Activated CD4-positive, alpha-beta T cell treated with anti-CD3 and anti-CD28 coated beads for 36 hours (primary cell): Measurements from ENCODE around the gene BICD1. TPM values are rescaled to one million over a fixed set of nuclear protein-coding genes. Genes with fewer than 3 reads are reported as not detected.

Source experiments
- ATAC-seq: fragments of 200-7000 bp; cut with Tn5 transposase; one replicate; pipeline ENCODE4 v1.10.0; 2021; ENCODE audit warnings: mild to moderate bottlenecking, moderate library complexity
- CTCF ChIA-PET: fragments of 350-600 bp; sonication (Branson Sonifier 250); formaldehyde crosslinking; loops from one replicate; lab custom pipeline; 2021; ENCODE audit warnings: antibody characterized with exemption; lab: Charles Lee
- POLR2A ChIA-PET: fragments of 350-600 bp; sonication (Branson Sonifier 250); formaldehyde crosslinking; loops from one replicate; lab custom pipeline; 2021; ENCODE audit warnings: antibody characterized with exemption, inconsistent platforms; lab: Charles Lee
- DNase-seq: peaks from one replicate; pipeline ENCODE4 v3.0.0-alpha.2; 2020
- H3K27ac Mint-ChIP-seq: one replicate; pipeline ENCODE4 v1.8.0; 2021; ENCODE audit warnings: mixed read lengths
- H3K27me3 Mint-ChIP-seq: one replicate; pipeline ENCODE4 v1.8.0; 2021; ENCODE audit warnings: mixed read lengths
- H3K36me3 Mint-ChIP-seq: one replicate; pipeline ENCODE4 v1.8.0; 2021; ENCODE audit warnings: low read depth, mixed read lengths
- H3K4me1 Mint-ChIP-seq: one replicate; pipeline ENCODE4 v1.8.0; 2021; ENCODE audit warnings: mixed read lengths
- H3K4me3 Mint-ChIP-seq: one replicate; pipeline ENCODE4 v1.8.0; 2021; ENCODE audit warnings: mild to moderate bottlenecking, moderate library complexity, mixed read lengths
- H3K9me3 Mint-ChIP-seq: one replicate; pipeline ENCODE4 v1.8.0; 2021; ENCODE audit warnings: low read depth, mixed read lengths
- intact Hi-C, 2 experiments: fragments of 100-400 bp; cut with DNase I in 1 of 2; cut with micrococcal nuclease in 1 of 2; formaldehyde crosslinking; loops; one replicate each; pipeline versions ENCODE4 v1.14.2 to v1.15.1; 2022 to 2024; cut with DNase I, micrococcal nuclease
- total RNA-seq, 2 experiments: library from RNA; stranded (reverse); gene quantifications; one replicate each; pipeline ENCODE4 v1.2.3, GENCODE V29; 2021

Gene BICD1
- total RNA-seq, 2 experiments from 2014 or later = 12.7 to 15.1 TPM

- CTCF ChIA-PET = interaction anchor here (0.7 kb wide), 2 partner anchors 85 to 597 kb away, joined by 3 read pairs; no protein-coding TSS in a partner anchor
Observed at GRCh38 chr12:32284561-32284960, 177.9 kb downstream of the BICD1 start.

DNA sequence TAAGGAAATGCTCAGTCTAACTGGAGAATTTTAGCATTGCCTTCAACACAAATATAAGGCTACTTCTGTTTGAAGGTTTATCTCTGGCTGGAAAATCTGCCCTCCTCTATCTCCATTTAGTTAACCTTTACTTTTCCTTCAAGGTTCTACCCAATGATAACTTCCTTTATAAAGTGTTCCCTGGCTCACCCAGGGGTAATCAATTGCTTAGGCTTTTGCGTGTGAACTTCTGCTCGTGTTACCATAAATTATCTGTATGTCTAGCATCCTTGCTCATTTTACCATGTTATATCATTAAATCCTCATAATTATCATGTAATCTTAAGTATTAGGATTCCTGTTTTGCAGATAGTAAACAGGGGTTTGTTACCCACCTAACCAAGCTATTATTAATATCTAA lies 178.4 kb downstream of the BICD1 start:
- no peak for ATAC-seq
- no peaks in the 10 kb centered on the region for H3K36me3 Mint-ChIP-seq
- CTCF ChIA-PET = interaction anchor here (0.7 to 1.4 kb wide), 3 partner anchors 85 to 632 kb away, joined by 3 to 4 read pairs (median 3); no protein-coding TSS in a partner anchor
- DNase-seq = no peak
- POLR2A ChIA-PET = no interaction called here
- H3K4me3 Mint-ChIP-seq = no peak overlapping the region
- no peaks in the 10 kb centered on the region for H3K9me3 Mint-ChIP-seq
- H3K27me3 Mint-ChIP-seq = no peaks in the 10 kb centered on the region
- intact Hi-C loops = no loop called here
- no peaks in the 10 kb centered on the region for H3K4me1 Mint-ChIP-seq
- H3K27ac Mint-ChIP-seq = no peak overlapping the region

More at GRCh38 chr12:32284561-32284960, 177.9 kb downstream of the BICD1 start:
- no peak overlapping the region for H3K27ac Mint-ChIP-seq
- POLR2A ChIA-PET = no interaction called here
- H3K36me3 Mint-ChIP-seq = no peaks in the 10 kb centered on the region
- DNase-seq (no peak), ATAC-seq (no peak)
- no peaks in the 10 kb centered on the region for H3K27me3 Mint-ChIP-seq
- no peaks in the 10 kb centered on the region for H3K9me3 Mint-ChIP-seq
- intact Hi-C loops = no loop called here
- H3K4me1 Mint-ChIP-seq = no peaks in the 10 kb centered on the region
- no peak overlapping the region for H3K4me3 Mint-ChIP-seq

GRCh38 chr12:32285489-32285888 lies 178.8 kb downstream of the BICD1 start:
- Mint-ChIP-seq H3K27ac (no peak overlapping the region), H3K36me3 (no peaks in the 10 kb centered on the region), H3K4me1 (no peaks in the 10 kb centered on the region), H3K4me3 (no peak overlapping the region), H3K9me3 (no peaks in the 10 kb centered on the region), H3K27me3 (no peaks in the 10 kb centered on the region)
- intact Hi-C loops = no loop called here
- DNase-seq (no peak), ATAC-seq (no peak)
- ChIA-PET POLR2A (no interaction called here), CTCF (interaction anchor here (1.4 kb wide), 1 partner anchor 632 kb away, joined by 4 read pairs; no protein-coding TSS in a partner anchor)

GRCh38 chr12:32290411-32290810 lies 183.8 kb downstream of the BICD1 start:
- DNase-seq = no peak
- no peak overlapping the region for H3K4me3 Mint-ChIP-seq
- peaks cover 2% of the 10 kb centered on the region for H3K36me3 Mint-ChIP-seq
- ATAC-seq = no peak
- no peaks in the 10 kb centered on the region for H3K27me3 Mint-ChIP-seq
- CTCF ChIA-PET = interaction anchor here (0.8 to 1.9 kb wide), 3 partner anchors 16 to 1015 kb away, joined by 3 to 4 read pairs (median 3); no protein-coding TSS in a partner anchor
- H3K27ac Mint-ChIP-seq = no peak overlapping the region
- POLR2A ChIA-PET = no interaction called here
- no peaks in the 10 kb centered on the region for H3K9me3 Mint-ChIP-seq
- no peaks in the 10 kb centered on the region for H3K4me1 Mint-ChIP-seq
- intact Hi-C loops = no loop called here

- DNase-seq (no peak), ATAC-seq (no peak)
- intact Hi-C loops = no loop called here
- H3K27me3 Mint-ChIP-seq = no peaks in the 10 kb centered on the region
- CTCF ChIA-PET = interaction anchor here (0.6 kb wide), 1 partner anchor 109 kb away, joined by 3 read pairs; no protein-coding TSS in a partner anchor
- H3K4me3 Mint-ChIP-seq = no peak overlapping the region
- H3K27ac Mint-ChIP-seq = no peak overlapping the region
- POLR2A ChIA-PET = no interaction called here
- peaks cover 2% of the 10 kb centered on the region for H3K36me3 Mint-ChIP-seq
- no peaks in the 10 kb centered on the region for H3K4me1 Mint-ChIP-seq
- no peaks in the 10 kb centered on the region for H3K9me3 Mint-ChIP-seq
Observed at GRCh38 chr12:32292151-32292550, 185.5 kb downstream of the BICD1 start.

DNA sequence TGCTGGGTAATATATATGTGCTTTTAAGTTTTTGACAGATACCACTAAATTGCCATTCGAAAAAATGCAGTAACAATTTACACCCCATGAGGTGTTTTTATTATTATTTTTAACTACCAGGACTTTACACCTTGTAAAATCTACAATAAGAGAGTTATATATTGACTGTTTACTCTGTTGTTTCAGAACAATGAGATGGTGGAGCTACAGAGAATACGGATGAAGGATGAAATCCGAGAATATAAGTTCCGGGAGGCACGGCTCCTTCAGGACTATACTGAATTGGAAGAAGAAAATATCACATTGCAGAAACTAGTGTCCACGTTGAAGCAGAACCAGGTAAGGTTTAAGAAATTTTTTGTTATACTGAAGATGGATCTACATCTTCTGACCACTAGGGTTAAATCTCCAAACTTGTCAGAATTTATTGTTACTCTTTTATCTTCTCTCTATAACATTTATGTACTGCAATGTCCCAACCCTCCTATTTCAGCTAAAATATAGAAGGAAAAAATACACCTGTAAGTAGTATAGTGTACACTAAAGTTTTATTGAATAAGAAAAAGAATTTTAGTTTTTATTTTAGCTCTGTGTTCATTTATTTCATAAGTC lies 187.3 kb downstream of the BICD1 start:
- CTCF ChIA-PET = interaction anchor here (0.6 to 1.3 kb wide), 4 partner anchors 12 to 51 kb away, joined by 3 to 10 read pairs (median 4); no protein-coding TSS in a partner anchor
- no peak overlapping the region for H3K27ac Mint-ChIP-seq
- no peaks in the 10 kb centered on the region for H3K27me3 Mint-ChIP-seq
- intact Hi-C loops = no loop called here
- no peaks in the 10 kb centered on the region for H3K4me1 Mint-ChIP-seq
- H3K4me3 Mint-ChIP-seq = no peak overlapping the region
- POLR2A ChIA-PET = no interaction called here
- no peak for ATAC-seq
- no peak for DNase-seq
- H3K9me3 Mint-ChIP-seq = no peaks in the 10 kb centered on the region
- H3K36me3 Mint-ChIP-seq = peaks cover 2% of the 10 kb centered on the region

- POLR2A ChIA-PET = no interaction called here
- DNase-seq (no peak), ATAC-seq (no peak)
- Mint-ChIP-seq H3K27me3 (no peaks in the 10 kb centered on the region), H3K27ac (no peak overlapping the region), H3K4me3 (no peak overlapping the region), H3K4me1 (no peaks in the 10 kb centered on the region), H3K36me3 (peaks cover 3% of the 10 kb centered on the region), H3K9me3 (no peaks in the 10 kb centered on the region)
- intact Hi-C loops = no loop called here
- CTCF ChIA-PET = interaction anchor here (0.6 kb wide), 1 partner anchor 10 kb away, joined by 5 read pairs; no protein-coding TSS in a partner anchor
Observed at GRCh38 chr12:32296567-32296966, 189.9 kb downstream of the BICD1 start.

- DNase-seq (no peak), ATAC-seq (no peak)
- Mint-ChIP-seq H3K36me3 (peaks cover 2% of the 10 kb centered on the region), H3K4me3 (no peak overlapping the region), H3K9me3 (no peaks in the 10 kb centered on the region), H3K27ac (no peak overlapping the region), H3K4me1 (no peaks in the 10 kb centered on the region), H3K27me3 (no peaks in the 10 kb centered on the region)
- intact Hi-C loops = no loop called here
- ChIA-PET CTCF (interaction anchor here (1.9 kb wide), 1 partner anchor 238 kb away, joined by 7 read pairs; no protein-coding TSS in a partner anchor), POLR2A (no interaction called here)
Observed at GRCh38 chr12:32298917-32299316, 192.3 kb downstream of the BICD1 start.

DNA sequence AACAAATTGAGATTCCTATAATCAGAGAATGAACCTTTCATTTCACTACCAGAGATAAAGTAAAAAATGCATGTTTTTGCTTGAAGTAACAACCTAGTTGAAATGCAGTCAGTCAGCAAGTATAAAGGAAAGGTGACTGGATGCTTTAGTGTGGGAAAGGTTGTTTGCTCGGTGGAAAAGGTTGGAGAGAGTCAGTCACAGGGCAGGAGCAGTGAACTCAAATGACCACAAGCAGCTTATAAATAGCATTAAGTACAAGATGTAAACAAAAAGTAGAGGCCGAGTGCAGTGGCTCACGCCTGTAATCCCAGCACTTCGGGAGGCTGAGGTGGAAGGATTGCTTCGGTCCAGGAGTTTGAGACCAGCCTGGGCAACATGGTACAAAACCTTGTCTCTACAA lies 194.6 kb downstream of the BICD1 start:
- Mint-ChIP-seq H3K27ac (no peak overlapping the region), H3K36me3 (peaks cover 2% of the 10 kb centered on the region), H3K9me3 (no peaks in the 10 kb centered on the region), H3K4me1 (no peaks in the 10 kb centered on the region), H3K4me3 (no peak overlapping the region), H3K27me3 (no peaks in the 10 kb centered on the region)
- no peak for ATAC-seq
- no peak for DNase-seq
- POLR2A ChIA-PET = no interaction called here
- CTCF ChIA-PET = no interaction called here
- intact Hi-C loops = loop anchor here (10.0 kb wide), 2 partner anchors 336 to 506 kb away; a partner anchor contains a TSS

DNA sequence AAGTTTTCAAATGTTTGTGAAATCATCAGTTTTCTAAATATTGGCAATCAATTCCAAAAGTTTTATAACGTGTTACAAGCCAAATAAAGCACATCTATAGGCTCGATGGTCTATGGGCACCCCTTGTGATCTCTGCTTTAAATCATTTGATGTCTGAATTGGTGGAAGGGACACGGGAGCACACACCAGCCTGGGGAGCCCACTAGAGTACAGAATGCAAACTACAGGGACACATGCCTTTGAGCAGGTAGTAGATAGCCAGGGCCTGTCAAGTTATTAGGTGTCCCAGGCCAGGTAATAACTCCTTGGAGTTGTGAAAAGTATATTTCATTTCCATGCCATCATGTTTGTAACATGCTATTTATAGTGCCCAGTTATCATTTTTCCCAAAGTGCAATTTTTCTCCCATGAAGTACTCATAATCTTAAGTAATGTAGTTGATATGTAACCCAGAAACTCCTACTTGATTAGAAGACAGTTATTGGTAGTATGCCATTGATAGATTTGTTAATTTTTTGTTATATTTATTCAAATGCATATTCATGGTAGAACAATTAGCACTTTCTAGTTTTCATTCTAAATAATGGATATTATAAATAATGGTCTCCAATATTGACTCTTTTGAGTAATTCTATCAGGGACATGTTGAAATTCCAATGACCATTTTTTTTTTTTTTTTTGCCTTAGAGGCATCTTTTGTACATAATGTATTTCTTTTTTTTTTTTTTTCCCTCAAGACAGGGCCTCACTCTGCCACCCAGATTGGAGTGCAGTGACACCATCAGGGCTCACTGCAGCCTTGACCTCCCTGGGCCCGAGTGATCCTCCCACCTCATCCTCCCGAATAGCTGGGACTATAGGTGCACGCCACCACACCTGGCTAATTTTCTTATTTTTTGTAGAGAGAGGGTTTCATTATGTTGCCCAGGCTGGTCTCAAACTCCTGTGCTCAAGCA lies 195.8 kb downstream of the BICD1 start:
- intact Hi-C loops = loop anchor here (10.0 kb wide), 2 partner anchors 338 to 508 kb away; a partner anchor contains a TSS
- ATAC-seq (peak; percentile 66), DNase-seq (peak; percentile 37)
- POLR2A ChIA-PET = no interaction called here
- H3K27ac Mint-ChIP-seq = no peak overlapping the region
- peaks cover 2% of the 10 kb centered on the region for H3K36me3 Mint-ChIP-seq
- CTCF ChIA-PET = no interaction called here
- no peaks in the 10 kb centered on the region for H3K4me1 Mint-ChIP-seq
- no peaks in the 10 kb centered on the region for H3K9me3 Mint-ChIP-seq
- no peaks in the 10 kb centered on the region for H3K27me3 Mint-ChIP-seq
- no peak overlapping the region for H3K4me3 Mint-ChIP-seq

- intact Hi-C loops = loop anchor here (10.0 kb wide), 2 partner anchors 338 to 508 kb away; a partner anchor contains a TSS
- H3K4me1 Mint-ChIP-seq = no peaks in the 10 kb centered on the region
- peaks cover 2% of the 10 kb centered on the region for H3K36me3 Mint-ChIP-seq
- DNase-seq (no peak), ATAC-seq (no peak)
- H3K4me3 Mint-ChIP-seq = no peak overlapping the region
- no peaks in the 10 kb centered on the region for H3K9me3 Mint-ChIP-seq
- CTCF ChIA-PET = interaction anchor here (0.6 kb wide), 1 partner anchor 651 kb away, joined by 3 read pairs; no protein-coding TSS in a partner anchor
- no peak overlapping the region for H3K27ac Mint-ChIP-seq
- POLR2A ChIA-PET = no interaction called here
- H3K27me3 Mint-ChIP-seq = no peaks in the 10 kb centered on the region
Observed at GRCh38 chr12:32303174-32303549, 196.5 kb downstream of the BICD1 start.
